Ascending aorta (tissue), 2 donors: ENCODE measurements around the gene LEF1. TPM values are rescaled to one million over a fixed set of nuclear protein-coding genes. Genes with fewer than 3 reads are reported as not detected.

Experiments
- DNase-seq, 2 donors: peaks; one replicate each; pipeline ENCODE4 v3.0.0-alpha.2; 2019; ENCODE audit warnings: low spot score in 2 of 2
- H3K27ac ChIP-seq, 2 donors: fragments of 200-600 bp; sonication (generic); one replicate each; pipeline ENCODE4 v1.5.1; 2016 to 2017; ENCODE audit warnings: mild to moderate bottlenecking in 1 of 2
- H3K27me3 ChIP-seq: fragments of 200-600 bp; sonication (generic); one replicate; pipeline ENCODE4 v1.5.1; 2017
- H3K36me3 ChIP-seq, 2 donors: fragments of 200-600 bp; sonication (generic); one replicate each; pipeline ENCODE4 v1.5.1; 2016
- H3K4me1 ChIP-seq, 2 donors: fragments of 200-600 bp; sonication (generic); one replicate each; pipeline ENCODE4 v1.5.1; 2016 to 2017; ENCODE audit warnings: mild to moderate bottlenecking in 1 of 2
- H3K4me3 ChIP-seq, 2 donors: fragments of 200-600 bp; sonication (generic); one replicate each; pipeline ENCODE4 v1.5.1; 2016 to 2017; ENCODE audit warnings: mild to moderate bottlenecking in 1 of 2
- H3K9me3 ChIP-seq, 2 donors: fragments of 200-600 bp; sonication (generic); one replicate each; pipeline ENCODE4 v1.5.1; 2016
- intact Hi-C: fragments of 100-400 bp; cut with DNase I; formaldehyde crosslinking; loops from one replicate; pipeline ENCODE4 v1.15.1; 2023
- total RNA-seq: library from RNA; depleted of rRNA; stranded (reverse); fragments of >200 nt; gene quantifications from one replicate; pipeline ENCODE4 v1.1.0, GENCODE V29; 2016
- TF ChIP-seq, protein P1 (sequence below), 3 experiments: fragments of 200-600 bp in 2 of 3; fragments of 450-650 bp in 1 of 3; sonication (generic) in 2 of 3; IDR thresholded peaks; one replicate each; pipeline ENCODE4 v1.5.1; 2016 to 2019; ENCODE audit warnings: antibody characterized with exemption in 3 of 3, mild to moderate bottlenecking in 1 of 3, moderate library complexity in 1 of 3

Gene LEF1
- total RNA-seq, 1 donor from 2014 or later, result not detected

DNA sequence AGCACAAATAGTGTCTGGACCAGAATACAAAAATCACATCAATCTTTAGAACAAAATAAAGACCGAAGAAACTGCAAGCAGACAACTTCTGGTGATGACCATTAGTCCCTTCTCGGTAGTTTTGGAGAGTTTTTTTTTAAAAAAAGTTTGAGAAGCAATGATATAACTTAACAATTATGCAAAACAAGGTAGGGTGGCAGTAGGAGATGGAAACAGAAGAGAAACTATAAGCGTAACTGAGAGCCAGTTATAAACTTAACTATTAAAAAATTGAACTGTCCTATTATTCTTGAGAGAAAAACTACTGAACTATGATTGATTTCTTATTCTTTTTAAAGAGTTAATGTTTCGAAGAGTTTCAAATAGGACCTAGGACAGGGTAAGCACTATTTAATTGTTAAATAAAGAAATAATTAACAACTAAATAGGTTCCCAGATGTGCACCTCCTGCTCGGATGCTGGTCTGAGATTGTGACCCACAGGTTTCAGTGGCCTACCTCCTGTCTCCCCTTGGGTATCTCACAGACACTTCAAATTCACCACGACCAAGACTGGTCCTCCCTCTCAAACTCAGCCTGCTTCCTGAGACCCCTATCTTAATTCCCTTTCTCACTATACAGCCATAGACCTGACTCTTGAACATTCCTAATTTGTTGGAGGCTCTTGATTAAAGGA lies 81.3 kb downstream of the LEF1 start:
- intact Hi-C loops, result no loop called here
- Histone ChIP-seq H3K36me3 (no peaks in the 10 kb centered on the region), H3K9me3 (no peaks in the 10 kb centered on the region), H3K4me3 (no peak overlapping the region), H3K4me1 (no peaks in the 10 kb centered on the region), H3K27ac (no peak overlapping the region), H3K27me3 (no peaks in the 10 kb centered on the region)
- DNase-seq, result no peak
- TF ChIP-seq, protein P1, sequence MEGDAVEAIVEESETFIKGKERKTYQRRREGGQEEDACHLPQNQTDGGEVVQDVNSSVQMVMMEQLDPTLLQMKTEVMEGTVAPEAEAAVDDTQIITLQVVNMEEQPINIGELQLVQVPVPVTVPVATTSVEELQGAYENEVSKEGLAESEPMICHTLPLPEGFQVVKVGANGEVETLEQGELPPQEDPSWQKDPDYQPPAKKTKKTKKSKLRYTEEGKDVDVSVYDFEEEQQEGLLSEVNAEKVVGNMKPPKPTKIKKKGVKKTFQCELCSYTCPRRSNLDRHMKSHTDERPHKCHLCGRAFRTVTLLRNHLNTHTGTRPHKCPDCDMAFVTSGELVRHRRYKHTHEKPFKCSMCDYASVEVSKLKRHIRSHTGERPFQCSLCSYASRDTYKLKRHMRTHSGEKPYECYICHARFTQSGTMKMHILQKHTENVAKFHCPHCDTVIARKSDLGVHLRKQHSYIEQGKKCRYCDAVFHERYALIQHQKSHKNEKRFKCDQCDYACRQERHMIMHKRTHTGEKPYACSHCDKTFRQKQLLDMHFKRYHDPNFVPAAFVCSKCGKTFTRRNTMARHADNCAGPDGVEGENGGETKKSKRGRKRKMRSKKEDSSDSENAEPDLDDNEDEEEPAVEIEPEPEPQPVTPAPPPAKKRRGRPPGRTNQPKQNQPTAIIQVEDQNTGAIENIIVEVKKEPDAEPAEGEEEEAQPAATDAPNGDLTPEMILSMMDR (IDR thresholded peaks at IDR 0.05), result no peak

- Histone ChIP-seq H3K36me3 (no peaks in the 10 kb centered on the region), H3K27ac (no peak overlapping the region), H3K27me3 (no peaks in the 10 kb centered on the region), H3K4me3 (no peak overlapping the region), H3K9me3 (no peaks in the 10 kb centered on the region), H3K4me1 (no peaks in the 10 kb centered on the region)
- intact Hi-C loops, result no loop called here
- TF ChIP-seq, protein P1 (IDR thresholded peaks at IDR 0.05), result no peak
- DNase-seq, result no peak
These were observed 87.5 kb downstream of the LEF1 start for GRCh38 chr4:108081256-108081655.

DNA sequence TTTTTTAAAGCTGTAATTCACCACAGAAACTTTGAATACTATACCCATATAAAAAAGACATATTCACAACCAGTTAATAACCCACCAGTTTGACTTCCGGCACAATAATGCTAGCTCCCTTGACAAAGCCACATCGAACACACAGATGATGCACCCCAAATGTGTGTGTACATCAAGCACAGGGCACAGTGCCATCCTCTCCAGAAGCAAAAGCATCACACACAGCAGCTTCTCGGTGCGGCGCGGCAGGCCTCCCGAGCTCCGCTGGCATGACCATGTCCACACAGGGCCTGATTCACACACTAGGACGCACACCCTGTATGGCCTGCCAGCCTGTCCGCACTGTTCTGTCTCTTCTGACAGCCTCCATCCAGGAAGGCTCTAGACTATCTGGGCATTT lies 88.0 kb downstream of the LEF1 start:
- no peak for DNase-seq
- Histone ChIP-seq H3K4me3 (no peak overlapping the region), H3K9me3 (no peaks in the 10 kb centered on the region), H3K4me1 (no peaks in the 10 kb centered on the region), H3K27me3 (no peaks in the 10 kb centered on the region), H3K36me3 (no peaks in the 10 kb centered on the region), H3K27ac (no peak overlapping the region)
- TF ChIP-seq, protein P1 (IDR thresholded peaks at IDR 0.05), result no peak
- intact Hi-C loops, result no loop called here

DNA sequence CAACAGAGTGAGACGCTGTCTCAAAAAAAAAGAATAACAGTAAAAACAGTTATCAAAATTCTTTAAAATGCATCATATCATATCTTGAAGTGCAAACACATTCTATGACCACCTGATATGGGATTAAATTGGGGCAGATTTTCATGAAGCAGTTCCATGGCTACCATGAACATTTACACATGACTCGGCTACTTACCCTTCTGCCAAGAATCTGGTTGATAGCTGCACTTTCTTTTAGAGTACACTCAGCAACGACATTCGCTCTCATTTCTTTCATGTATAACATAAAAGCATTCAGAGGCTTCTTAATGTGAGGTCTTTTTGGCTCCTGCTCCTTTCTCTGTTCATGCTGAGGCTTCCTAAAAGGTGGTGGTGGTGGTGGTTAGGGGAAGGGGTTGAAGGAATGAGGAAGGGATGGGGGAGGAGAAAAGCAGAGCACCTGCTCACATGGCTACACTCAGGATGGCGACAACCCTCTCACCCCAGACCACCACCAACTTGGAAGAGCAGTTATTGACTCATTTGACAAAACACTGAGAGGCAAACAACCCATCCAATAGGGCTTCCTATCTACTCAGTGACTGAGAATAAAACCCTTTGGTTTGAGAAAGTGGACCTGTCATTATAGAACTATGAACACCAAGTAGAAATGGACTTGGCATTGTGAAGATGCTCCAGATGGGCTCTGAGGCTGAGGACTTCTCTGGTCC lies 90.6 kb downstream of the LEF1 start:
- no peak for DNase-seq
- H3K4me1 ChIP-seq, result no peaks in the 10 kb centered on the region
- intact Hi-C loops, result no loop called here
- H3K27ac ChIP-seq, result no peak overlapping the region
- H3K9me3 ChIP-seq, result no peaks in the 10 kb centered on the region
- no peaks in the 10 kb centered on the region for H3K36me3 ChIP-seq
- TF ChIP-seq, protein P1 (IDR thresholded peaks at IDR 0.05), result no peak
- no peak overlapping the region for H3K4me3 ChIP-seq
- no peaks in the 10 kb centered on the region for H3K27me3 ChIP-seq

DNA sequence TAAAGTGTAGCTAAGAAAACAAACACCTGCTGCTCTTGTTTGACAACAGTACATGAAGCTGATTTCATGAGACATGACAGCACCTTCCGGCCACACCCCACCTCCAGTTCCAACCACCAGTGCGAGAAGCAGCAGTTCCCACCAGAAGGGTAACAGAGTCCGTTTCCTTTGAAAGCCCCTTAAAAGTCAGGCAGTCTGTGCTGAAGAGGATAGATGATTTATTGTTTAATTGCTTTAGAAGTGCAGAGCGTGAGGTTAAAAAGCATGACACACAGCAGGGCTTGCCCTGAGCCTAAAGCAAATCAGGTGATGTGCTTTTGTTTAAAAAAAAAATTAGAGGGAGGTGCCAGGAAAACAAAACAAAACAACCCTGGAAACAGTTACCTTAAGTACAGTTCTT lies 96.4 kb downstream of the LEF1 start:
- DNase-seq, result no peak
- no peaks in the 10 kb centered on the region for H3K27me3 ChIP-seq
- TF ChIP-seq, protein P1 (IDR thresholded peaks at IDR 0.05), result no peak
- no peaks in the 10 kb centered on the region for H3K9me3 ChIP-seq
- no peaks in the 10 kb centered on the region for H3K4me1 ChIP-seq
- H3K36me3 ChIP-seq, result no peaks in the 10 kb centered on the region
- no peak overlapping the region for H3K27ac ChIP-seq
- intact Hi-C loops, result no loop called here
- no peak overlapping the region for H3K4me3 ChIP-seq
